ENCODE measurements around the gene CRYZ.

The CRYZ gene

GRCh38 chr1:74683656-74684055 is 49.2 kb downstream of the CRYZ start (continued):
- TF ChIP-seq TSHZ2 (CRISPR knock-in tag; IDR thresholded peaks at IDR 0.05) (no peak), ESRRG (CRISPR knock-in tag; IDR thresholded peaks at IDR 0.05) (no peak), ZNF8 (CRISPR knock-in tag; IDR thresholded peaks at IDR 0.05) (no peak), OSR1 (CRISPR knock-in tag; IDR thresholded peaks at IDR 0.05) (no peak), BACH2 (CRISPR knock-in tag; IDR thresholded peaks at IDR 0.05; ENCODE audit: borderline replicate concordance) (no peak), TCF4 (CRISPR knock-in tag; IDR thresholded peaks at IDR 0.05; ENCODE audit: borderline replicate concordance) (no peak), CSDC2 (CRISPR knock-in tag; IDR thresholded peaks at IDR 0.05) (no peak), ZNF565 (CRISPR knock-in tag; conservative IDR thresholded peaks at IDR 0.05; ENCODE audit: low read depth) (no peak), TOX (CRISPR knock-in tag; IDR thresholded peaks at IDR 0.05; ENCODE audit: borderline replicate concordance) (no peak), PPARA (CRISPR knock-in tag; IDR thresholded peaks at IDR 0.05; ENCODE audit: borderline replicate concordance) (no peak), ZFP3 (CRISPR knock-in tag; IDR thresholded peaks at IDR 0.05) (no peak), RARB (CRISPR knock-in tag; IDR thresholded peaks at IDR 0.05) (no peak), SNAI2 (CRISPR knock-in tag; IDR thresholded peaks at IDR 0.05) (no peak), GLIS3 (CRISPR knock-in tag; IDR thresholded peaks at IDR 0.05) (no peak)

GRCh38 chr1:74681851-74682250 is 51.0 kb downstream of the CRYZ start:
- no peak for ATAC-seq
- no peak for TF ChIP-seq TCF4 (CRISPR knock-in tag; IDR thresholded peaks at IDR 0.05; ENCODE audit: borderline replicate concordance)

- no peak for TF ChIP-seq CSDC2 (CRISPR knock-in tag; IDR thresholded peaks at IDR 0.05)
- TF ChIP-seq TSHZ2 (CRISPR knock-in tag; IDR thresholded peaks at IDR 0.05), result no peak
- TF ChIP-seq ARNTL (CRISPR knock-in tag; IDR thresholded peaks at IDR 0.05; ENCODE audit: borderline replicate concordance, low read depth), result no peak
- no peak for TF ChIP-seq OSR1 (CRISPR knock-in tag; IDR thresholded peaks at IDR 0.05)
- no peak for TF ChIP-seq RARB (CRISPR knock-in tag; IDR thresholded peaks at IDR 0.05)
- no peak for TF ChIP-seq POU6F1 (CRISPR knock-in tag; IDR thresholded peaks at IDR 0.05; ENCODE audit: borderline replicate concordance, low read depth)
- TF ChIP-seq ZNF8 (CRISPR knock-in tag; IDR thresholded peaks at IDR 0.05), result no peak
- TF ChIP-seq ZNF565 (CRISPR knock-in tag; conservative IDR thresholded peaks at IDR 0.05; ENCODE audit: low read depth), result no peak
- ATAC-seq, result no peak
These were observed 51.4 kb downstream of the CRYZ start for GRCh38 chr1:74681449-74681848.

GRCh38 chr1:74681001-74681400 is 51.8 kb downstream of the CRYZ start:
- no peak for ATAC-seq
- TF ChIP-seq ZFP30 (CRISPR knock-in tag; IDR thresholded peaks at IDR 0.05) (no peak), OSR1 (CRISPR knock-in tag; IDR thresholded peaks at IDR 0.05) (no peak), ESRRG (CRISPR knock-in tag; IDR thresholded peaks at IDR 0.05) (no peak), BACH2 (CRISPR knock-in tag; IDR thresholded peaks at IDR 0.05; ENCODE audit: borderline replicate concordance) (no peak), PATZ1 (CRISPR knock-in tag; IDR thresholded peaks at IDR 0.05; ENCODE audit: borderline replicate concordance) (no peak), PPARA (CRISPR knock-in tag; IDR thresholded peaks at IDR 0.05; ENCODE audit: borderline replicate concordance) (no peak), ZNF70 (CRISPR knock-in tag; IDR thresholded peaks at IDR 0.05) (no peak), CSRNP3 (CRISPR knock-in tag; IDR thresholded peaks at IDR 0.05) (no peak), SNAI2 (CRISPR knock-in tag; IDR thresholded peaks at IDR 0.05) (no peak), ZC3H10 (CRISPR knock-in tag; IDR thresholded peaks at IDR 0.05) (no peak), POU6F1 (CRISPR knock-in tag; IDR thresholded peaks at IDR 0.05; ENCODE audit: borderline replicate concordance, low read depth) (no peak), TOX (CRISPR knock-in tag; IDR thresholded peaks at IDR 0.05; ENCODE audit: borderline replicate concordance) (no peak), ZNF565 (CRISPR knock-in tag; conservative IDR thresholded peaks at IDR 0.05; ENCODE audit: low read depth) (no peak), TCF4 (CRISPR knock-in tag; IDR thresholded peaks at IDR 0.05; ENCODE audit: borderline replicate concordance) (no peak), ISL1 (CRISPR knock-in tag; IDR thresholded peaks at IDR 0.05) (no peak)
